HG02623 (cell line): Measurements from ENCODE around the gene C1R.
"Not testable (repeated sequence)": the region's sequence is repeated elsewhere in the genome, so short reads cannot be mapped to it uniquely, and the experiment has no call there.

ENCODE experiments used
- ATAC-seq: cut with Tn5 transposase; IDR thresholded peaks from one replicate; pipeline ENCODE4 v1.9.1; 2021; ENCODE audit warnings: moderate library complexity; ENCODE audit not compliant: unreplicated experiment

Gene C1R

GRCh38 chr12:7039403-7039802 is 52.8 kb downstream of the C1R start:
- ATAC-seq, result no peak

DNA sequence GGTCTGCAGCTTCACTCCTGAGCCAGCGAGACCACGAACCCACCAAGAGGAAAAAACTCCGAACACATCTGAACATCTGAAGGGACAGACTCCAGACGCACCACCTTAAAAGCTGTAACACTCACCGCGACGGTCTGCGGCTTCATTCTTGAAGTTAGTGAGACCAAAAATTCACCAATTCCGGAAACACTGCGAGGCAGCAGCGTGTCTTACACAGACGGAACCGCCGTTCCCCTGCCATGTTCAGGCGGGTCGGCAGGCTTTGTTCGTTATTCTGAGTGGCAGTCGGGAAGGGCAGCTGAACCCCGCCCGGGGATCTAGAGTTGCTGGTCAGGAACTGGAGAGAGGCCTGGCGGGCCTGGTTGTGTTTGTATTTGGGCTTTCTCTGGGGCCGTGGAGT is 53.7 kb downstream of the C1R start:
- no peak for ATAC-seq

DNA sequence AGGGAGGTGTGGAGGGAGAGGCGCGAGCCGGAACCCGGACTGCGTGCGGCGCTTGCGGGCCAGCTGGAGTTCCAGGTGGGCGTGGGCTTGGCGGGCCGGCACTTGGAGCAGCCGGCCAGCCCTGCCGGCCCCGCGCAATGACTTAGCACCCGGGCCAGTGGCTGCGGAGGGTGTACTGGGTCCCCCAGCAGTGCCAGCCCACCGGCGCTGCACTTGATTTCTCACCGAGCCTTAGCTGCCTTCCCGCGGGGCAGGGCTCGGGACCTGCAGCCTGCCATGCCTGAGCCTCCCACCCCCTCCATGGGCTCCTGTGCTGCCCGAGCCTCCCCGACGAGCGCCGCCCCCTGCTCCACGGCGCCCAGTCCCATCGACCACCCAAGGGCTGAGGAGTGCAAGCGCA is 54.8 kb downstream of the C1R start:
- not testable (repeated sequence) for ATAC-seq

DNA sequence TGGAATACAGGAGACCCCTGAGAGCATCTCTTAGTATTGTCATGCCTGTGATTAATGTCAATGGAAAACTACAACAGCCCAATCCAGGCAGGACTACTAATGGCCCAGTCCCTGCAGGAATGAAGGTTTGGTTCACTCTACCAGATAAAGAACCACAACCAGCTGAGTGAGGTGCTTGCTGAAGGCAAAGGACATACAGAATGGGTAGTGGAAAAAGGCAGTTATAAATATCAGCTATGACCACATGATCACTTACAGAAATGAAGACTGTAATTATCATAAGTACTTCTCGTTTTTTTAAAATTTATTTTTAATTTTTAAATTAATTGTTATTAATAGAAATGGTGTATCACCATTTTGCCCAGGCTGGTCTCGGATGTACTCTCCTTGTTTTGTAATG is 56.8 kb downstream of the C1R start:
- ATAC-seq, result no peak

DNA sequence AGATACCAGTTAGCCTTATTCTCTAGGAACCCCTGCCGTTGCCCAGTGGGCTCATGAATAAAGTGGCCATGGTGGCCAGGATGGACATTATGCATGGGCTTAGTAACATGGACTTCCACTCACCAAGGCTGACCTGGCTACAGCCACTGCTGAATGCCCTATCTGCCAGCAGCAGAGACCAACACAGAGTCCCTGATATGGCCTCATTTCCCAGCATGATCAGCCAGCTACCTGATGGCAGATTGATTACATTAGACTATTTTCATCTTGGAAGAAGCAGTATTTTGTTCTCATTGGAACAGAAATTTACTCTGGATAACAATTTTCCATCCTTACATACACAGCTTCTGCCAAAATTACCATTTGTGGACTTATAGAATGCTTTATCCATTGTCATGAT is 57.8 kb downstream of the C1R start:
- ATAC-seq, result no peak

- no peak for ATAC-seq
Measured at GRCh38 chr12:7032990-7033389, 59.3 kb downstream of the C1R start.

DNA sequence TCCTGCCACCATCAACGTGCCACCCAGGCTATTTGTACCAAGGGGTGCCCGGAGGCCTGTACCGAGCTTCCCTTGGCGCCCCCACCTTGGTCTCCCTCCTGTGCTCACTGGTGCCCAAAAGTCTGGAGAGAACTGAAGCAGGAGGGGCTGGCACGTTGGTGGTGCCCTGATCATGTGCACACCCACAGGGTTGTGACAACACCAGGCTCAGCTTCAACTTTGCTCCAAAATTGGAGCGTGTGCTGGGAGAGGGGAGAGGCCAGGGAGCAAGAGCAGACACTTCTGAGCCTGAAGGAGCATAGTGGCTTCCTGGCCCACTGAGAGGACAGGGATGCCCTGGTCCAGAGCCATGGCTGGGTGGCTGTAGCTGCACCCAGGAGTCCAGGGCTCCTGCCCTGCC is 60.9 kb downstream of the C1R start:
- ATAC-seq, result no peak
